HG03442 (cell line): ENCODE results near the gene RNF157.
A peak's percentile ranks its signal among the peaks of the same experiment; 100 is the strongest.

Experiments used
- ATAC-seq: cut with Tn5 transposase; IDR thresholded peaks from one replicate; pipeline ENCODE4 v1.9.1; 2021; ENCODE audit warnings: mild to moderate bottlenecking, moderate library complexity; ENCODE audit not compliant: unreplicated experiment

RNF157 gene

GRCh38 chr17:76131051-76131691, 109.1 kb downstream of the RNF157 start:
- ATAC-seq = no peak

- no peak for ATAC-seq
These were observed 109.8 kb downstream of the RNF157 start for GRCh38 chr17:76130473-76130872.

GRCh38 chr17:76125922-76126321, 114.4 kb downstream of the RNF157 start:
- no peak for ATAC-seq

- no peak for ATAC-seq
These were observed 115.0 kb downstream of the RNF157 start for GRCh38 chr17:76125391-76125675.

- ATAC-seq = no peak
These were observed 115.5 kb downstream of the RNF157 start for GRCh38 chr17:76124582-76125390.

GRCh38 chr17:76123749-76124581, 116.3 kb downstream of the RNF157 start:
- no peak for ATAC-seq

GRCh38 chr17:76123191-76123499, 117.1 kb downstream of the RNF157 start:
- no peak for ATAC-seq

GRCh38 chr17:76122431-76123190, 117.7 kb downstream of the RNF157 start:
- ATAC-seq = no peak

- no peak for ATAC-seq
These were observed 118.3 kb downstream of the RNF157 start for GRCh38 chr17:76121932-76122430.

- no peak for ATAC-seq
These were observed 119.7 kb downstream of the RNF157 start for GRCh38 chr17:76120658-76121008.

GRCh38 chr17:76119409-76120371, 120.6 kb downstream of the RNF157 start:
- ATAC-seq = no peak

- ATAC-seq = no peak
These were observed 125.0 kb downstream of the RNF157 start for GRCh38 chr17:76115138-76115754.

- no peak for ATAC-seq
These were observed 128.3 kb downstream of the RNF157 start for GRCh38 chr17:76111956-76112355.

GRCh38 chr17:76107509-76107908, 132.8 kb downstream of the RNF157 start:
- ATAC-seq = no peak

- ATAC-seq = no peak
These were observed 133.6 kb downstream of the RNF157 start for GRCh38 chr17:76106703-76107102.

- no peak for ATAC-seq
These were observed 135.4 kb downstream of the RNF157 start for GRCh38 chr17:76104896-76105231.

GRCh38 chr17:76104140-76104895, 136.0 kb downstream of the RNF157 start:
- no peak for ATAC-seq

GRCh38 chr17:76103274-76104139, 136.8 kb downstream of the RNF157 start, which contains the start of gene EXOC7:
Gene EXOC7 (minus strand): TSS chr17:76103787. CDS start chr17:76103692, 95 bp downstream.
- ATAC-seq = peak; percentile 80
